HepG2 (cell line): Measurements from ENCODE around the gene CD68. TPM values are rescaled to one million over a fixed set of nuclear protein-coding genes. Genes with fewer than 3 reads are reported as not detected.

ENCODE experiments used
- BCL3 ChIP-seq: sonication (generic); formaldehyde crosslinking; IDR thresholded peaks from 2 replicates; pipeline ENCODE4 v1.5.1; 2020; ENCODE audit warnings: mild to moderate bottlenecking, missing genetic modification reagents, moderate library complexity
- CENPT ChIP-seq: sonication (generic); formaldehyde crosslinking; IDR thresholded peaks from 2 replicates; pipeline ENCODE4 v1.8.0; 2022; ENCODE audit warnings: low read depth, mild to moderate bottlenecking, moderate library complexity, missing genetic modification reagents
- ELK4 ChIP-seq: sonication (generic); formaldehyde crosslinking; IDR thresholded peaks from 2 replicates; pipeline ENCODE4 v1.9.0; 2021; ENCODE audit warnings: missing genetic modification reagents, borderline replicate concordance
- GZF1 ChIP-seq: sonication (generic); formaldehyde crosslinking; IDR thresholded peaks from 2 replicates; pipeline ENCODE4 v1.5.1; 2020; ENCODE audit warnings: mild to moderate bottlenecking, missing genetic modification reagents
- HDAC2 ChIP-seq: sonication (generic); formaldehyde crosslinking; IDR thresholded peaks from 2 replicates; pipeline ENCODE4 v1.4.0; 2020; ENCODE audit warnings: missing genetic modification reagents
- JARID2 ChIP-seq: sonication (generic); formaldehyde crosslinking; IDR thresholded peaks from 2 replicates; pipeline ENCODE4 v1.8.1; 2023; ENCODE audit warnings: missing genetic modification reagents, inconsistent platforms; ENCODE audit not compliant: insufficient replicate concordance
- KIAA2018 ChIP-seq: sonication (generic); formaldehyde crosslinking; IDR thresholded peaks from 2 replicates; pipeline ENCODE4 v1.5.0; 2020; ENCODE audit warnings: mild to moderate bottlenecking, missing genetic modification reagents, borderline replicate concordance
- LRRFIP1 ChIP-seq: sonication (generic); formaldehyde crosslinking; conservative IDR thresholded peaks from 2 replicates; pipeline ENCODE4 v1.4.0; 2020; ENCODE audit warnings: missing genetic modification reagents
- PHF20 ChIP-seq: sonication (generic); formaldehyde crosslinking; IDR thresholded peaks from 2 replicates; pipeline ENCODE4 v1.5.0; 2020; ENCODE audit warnings: mild to moderate bottlenecking, missing genetic modification reagents
- RARA ChIP-seq: IDR thresholded peaks from 2 replicates; pipeline ENCODE4 v1.6.1; 2016; ENCODE audit warnings: missing genetic modification reagents, missing compliant biosample characterization
- SMC3 ChIP-seq: IDR thresholded peaks from 2 replicates; pipeline ENCODE4 v1.6.1; 2011; ENCODE audit warnings: low read length, improper control_type of control experiment
- TBL1XR1 ChIP-seq: fragments of 150-350 bp; IDR thresholded peaks from 2 replicates; pipeline ENCODE4 v1.6.1; 2014; ENCODE audit warnings: borderline replicate concordance, low read length; ENCODE audit not compliant: partially characterized antibody
- ZBTB38 ChIP-seq: sonication (generic); formaldehyde crosslinking; IDR thresholded peaks from 2 replicates; pipeline ENCODE4 v1.5.1; 2020; ENCODE audit warnings: mild to moderate bottlenecking, missing genetic modification reagents
- ZFP82 ChIP-seq: sonication (generic); formaldehyde crosslinking; IDR thresholded peaks from 2 replicates; pipeline ENCODE4 v1.5.1; 2020; ENCODE audit warnings: mild to moderate bottlenecking, missing genetic modification reagents, borderline replicate concordance
- ZNF20 ChIP-seq: sonication (generic); formaldehyde crosslinking; IDR thresholded peaks from 2 replicates; pipeline ENCODE4 v1.4.0; 2020; ENCODE audit warnings: mild to moderate bottlenecking, moderate library complexity, missing genetic modification reagents
- ZNF225 ChIP-seq: sonication (generic); formaldehyde crosslinking; IDR thresholded peaks from 2 replicates; pipeline ENCODE4 v1.4.0; 2020; ENCODE audit warnings: mild to moderate bottlenecking, missing genetic modification reagents
- ZNF772 ChIP-seq: sonication (generic); formaldehyde crosslinking; IDR thresholded peaks from 2 replicates; pipeline ENCODE4 v1.5.0; 2020; ENCODE audit warnings: mild to moderate bottlenecking, missing genetic modification reagents
- polyA plus RNA-seq, 8 experiments: library from polyadenylated mRNA; depleted of rRNA in 3 of 8; stranded (reverse) in 7 of 8; unstranded in 1 of 8; fragments of >200 nt; fragmentation: Illumina TruSeq in 4 of 8; extraction: Trizol in 4 of 8; gene quantifications; 2 replicates each; pipeline versions ENCODE4 v1.2.1 to v1.2.3, GENCODE V29; 2011 to 2016; ENCODE audit warnings: low read depth in 4 of 8, missing spikeins in 1 of 8, mixed read lengths in 1 of 8; ENCODE audit not compliant: insufficient read depth in 1 of 8
- total RNA-seq, 5 experiments: library from RNA; depleted of rRNA; stranded (reverse); fragments of >200 nt; fragmentation: Illumina TruSeq; extraction: Trizol; gene quantifications; 2 replicates each; pipeline ENCODE4 v1.2.3, GENCODE V29; 2016; ENCODE audit warnings: low read depth in 1 of 5

CD68 gene
- total and polyA plus RNA-seq, 2 of the 13 experiments (the other 11 are each of a cell fraction or from before 2014, with no cell fraction given), result 10.3 to 104 TPM

GRCh38 chr17:7561028-7561575 lies 18.3 kb upstream of the CD68 start (continued):
- TF ChIP-seq BCL3 (CRISPR knock-in tag) (peak; percentile 74; the same call in 1 of the 2 replicates), LRRFIP1 (CRISPR knock-in tag) (no peak), TBL1XR1 (no peak), ELK4 (CRISPR knock-in tag) (no peak), ZBTB38 (CRISPR knock-in tag) (peak; percentile 38), ZNF225 (CRISPR knock-in tag) (no peak), HDAC2 (CRISPR knock-in tag) (no peak), PHF20 (no peak), KIAA2018 (CRISPR knock-in tag) (no peak), ZNF772 (no peak), ZFP82 (CRISPR knock-in tag) (no peak), ZNF20 (no peak; the same call in 1 of the 2 replicates), RARA (CRISPR knock-in tag) (no peak), SMC3 (peak; percentile 38; the same call in 1 of the 2 replicates), CENPT (no peak), JARID2 (no peak), GZF1 (CRISPR knock-in tag) (no peak)
